Chondrocyte (in vitro differentiated cells): ENCODE measurements around the gene PARVB. TPM values are rescaled to one million over a fixed set of nuclear protein-coding genes. Genes with fewer than 3 reads are reported as not detected.

ENCODE experiments used
- DNase-seq: peaks from one replicate; pipeline ENCODE4 v3.0.0; 2021; ENCODE audit warnings: mixed read lengths, low spot score
- H3K27ac Mint-ChIP-seq: one replicate; pipeline ENCODE4 v1.8.0; 2021; ENCODE audit warnings: mild to moderate bottlenecking, moderate library complexity, mixed read lengths; ENCODE audit not compliant: unreplicated experiment
- H3K27me3 Mint-ChIP-seq: 2 replicates; pipeline ENCODE4 v1.8.0; 2021; ENCODE audit warnings: low read depth, mixed read lengths
- H3K36me3 Mint-ChIP-seq: 2 replicates; pipeline ENCODE4 v1.8.0; 2021; ENCODE audit warnings: low read depth, mixed read lengths
- H3K4me1 Mint-ChIP-seq: 2 replicates; pipeline ENCODE4 v1.8.0; 2021; ENCODE audit warnings: low read depth, mild to moderate bottlenecking, mixed read lengths
- H3K4me3 Mint-ChIP-seq: one replicate; pipeline ENCODE4 v1.8.0; 2021; ENCODE audit warnings: mild to moderate bottlenecking, moderate library complexity, mixed read lengths; ENCODE audit not compliant: unreplicated experiment
- H3K9me3 Mint-ChIP-seq: 2 replicates; pipeline ENCODE4 v1.8.0; 2021; ENCODE audit warnings: low read depth, mixed read lengths
- total RNA-seq: library from RNA; stranded (reverse); gene quantifications from 3 replicates; pipeline ENCODE4 v1.2.1, GENCODE V29; 2021
- TF ChIP-seq, protein P1 (sequence below): fragments of 200-600 bp; sonication (generic); IDR thresholded peaks from 2 replicates; pipeline ENCODE4 v1.5.0; 2021; ENCODE audit warnings: antibody characterized with exemption, mild to moderate bottlenecking, moderate library complexity

Gene PARVB
- total RNA-seq, 1 donor from 2014 or later: 33.6 TPM

DNA sequence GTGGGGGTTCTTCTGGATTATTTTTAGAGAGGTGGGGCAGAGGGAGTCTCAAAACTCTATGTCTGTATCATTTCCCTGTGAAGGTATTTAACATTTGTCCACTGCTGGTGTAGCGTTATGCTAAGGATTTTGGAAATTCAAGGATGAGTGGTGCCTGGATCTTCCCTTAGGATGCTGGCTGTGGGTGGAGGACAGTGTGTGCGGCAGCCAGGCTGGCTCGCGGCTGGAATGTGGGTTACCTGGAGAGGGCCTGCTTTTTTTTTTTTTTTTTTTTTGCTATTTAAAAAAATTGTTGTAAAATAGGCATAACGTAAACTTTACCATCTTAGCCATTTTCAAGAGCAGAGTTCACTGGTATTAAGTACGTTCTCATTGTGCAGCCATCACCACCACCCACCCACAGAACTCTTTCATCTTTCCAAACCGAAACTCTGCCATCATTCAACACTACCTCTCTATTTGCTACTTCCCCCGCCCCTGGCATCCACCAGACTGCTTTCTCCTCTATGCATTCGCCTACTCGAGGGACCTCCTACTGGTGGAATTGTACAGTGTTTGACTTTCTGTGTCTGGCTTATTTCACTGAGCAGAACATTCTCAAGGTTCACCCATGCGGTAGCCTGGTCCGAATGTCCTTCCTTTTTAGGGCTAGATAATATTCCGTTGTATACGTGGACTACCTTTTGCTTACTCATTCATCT lies 67.1 kb downstream of the PARVB start:
- Mint-ChIP-seq H3K36me3 (peaks cover 4% of the 10 kb centered on the region), H3K4me1 (peaks cover 46% of the 10 kb centered on the region), H3K4me3 (no peak overlapping the region), H3K27me3 (no peaks in the 10 kb centered on the region), H3K9me3 (no peaks in the 10 kb centered on the region), H3K27ac (peak overlapping the region; percentile 89)
- DNase-seq: peak; percentile 47
- TF ChIP-seq, protein P1, sequence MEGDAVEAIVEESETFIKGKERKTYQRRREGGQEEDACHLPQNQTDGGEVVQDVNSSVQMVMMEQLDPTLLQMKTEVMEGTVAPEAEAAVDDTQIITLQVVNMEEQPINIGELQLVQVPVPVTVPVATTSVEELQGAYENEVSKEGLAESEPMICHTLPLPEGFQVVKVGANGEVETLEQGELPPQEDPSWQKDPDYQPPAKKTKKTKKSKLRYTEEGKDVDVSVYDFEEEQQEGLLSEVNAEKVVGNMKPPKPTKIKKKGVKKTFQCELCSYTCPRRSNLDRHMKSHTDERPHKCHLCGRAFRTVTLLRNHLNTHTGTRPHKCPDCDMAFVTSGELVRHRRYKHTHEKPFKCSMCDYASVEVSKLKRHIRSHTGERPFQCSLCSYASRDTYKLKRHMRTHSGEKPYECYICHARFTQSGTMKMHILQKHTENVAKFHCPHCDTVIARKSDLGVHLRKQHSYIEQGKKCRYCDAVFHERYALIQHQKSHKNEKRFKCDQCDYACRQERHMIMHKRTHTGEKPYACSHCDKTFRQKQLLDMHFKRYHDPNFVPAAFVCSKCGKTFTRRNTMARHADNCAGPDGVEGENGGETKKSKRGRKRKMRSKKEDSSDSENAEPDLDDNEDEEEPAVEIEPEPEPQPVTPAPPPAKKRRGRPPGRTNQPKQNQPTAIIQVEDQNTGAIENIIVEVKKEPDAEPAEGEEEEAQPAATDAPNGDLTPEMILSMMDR: peak; percentile 72

DNA sequence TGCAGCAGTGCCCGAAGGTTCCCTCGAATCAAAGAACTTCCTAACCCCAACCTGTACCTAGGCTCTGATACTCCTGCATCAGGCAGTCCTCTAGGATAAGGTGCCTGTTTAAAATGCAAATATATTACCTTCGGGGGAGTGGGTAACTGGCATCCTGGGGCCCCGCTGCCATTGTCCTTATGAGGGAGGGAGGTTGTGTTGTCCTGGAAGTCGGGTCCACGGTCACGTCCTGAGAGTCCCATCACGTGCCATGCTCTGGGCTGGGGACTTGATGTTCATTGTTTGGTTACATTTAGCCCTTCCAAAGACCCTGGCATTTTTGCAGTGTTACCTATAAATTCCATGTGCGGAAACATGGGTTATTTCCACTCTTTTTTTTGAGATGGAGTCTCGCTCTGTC lies 67.6 kb downstream of the PARVB start:
- peaks cover 41% of the 10 kb centered on the region for H3K4me1 Mint-ChIP-seq
- TF ChIP-seq, protein P1: peak; percentile 5
- no peaks in the 10 kb centered on the region for H3K9me3 Mint-ChIP-seq
- H3K36me3 Mint-ChIP-seq: peaks cover 8% of the 10 kb centered on the region
- H3K27me3 Mint-ChIP-seq: no peaks in the 10 kb centered on the region
- H3K4me3 Mint-ChIP-seq: no peak overlapping the region
- peak overlapping the region; percentile 6 for H3K27ac Mint-ChIP-seq
- peak; percentile 20 for DNase-seq

DNA sequence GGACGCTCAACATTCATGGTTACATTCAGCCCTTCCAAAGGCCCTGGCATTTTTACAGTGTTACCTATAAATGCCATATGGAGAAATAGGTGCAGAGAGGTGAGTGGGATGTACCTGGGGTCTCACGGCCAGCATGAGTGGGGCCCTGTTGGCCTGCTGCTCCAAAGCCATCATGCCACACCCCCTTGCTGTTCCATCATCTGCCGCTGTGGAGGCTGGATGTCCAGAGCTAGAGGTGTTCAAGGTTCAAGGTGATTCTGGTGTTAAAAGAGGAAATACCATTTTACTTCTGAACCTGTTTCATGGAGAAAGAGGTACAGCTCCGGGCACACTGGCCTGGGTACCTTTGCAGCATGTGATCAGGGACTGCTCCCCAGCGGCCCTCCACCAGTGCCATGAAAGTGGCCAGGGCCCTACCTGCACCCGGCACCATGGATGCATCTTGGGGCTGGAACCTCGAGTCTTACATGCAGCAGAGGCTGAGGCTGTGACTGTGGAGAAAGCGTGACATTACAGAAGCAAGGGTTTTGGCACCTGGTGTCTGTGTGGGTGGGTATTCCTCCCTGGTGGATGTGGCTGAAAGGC lies 68.6 kb downstream of the PARVB start:
- TF ChIP-seq, protein P1: no peak
- H3K4me1 Mint-ChIP-seq: peaks cover 33% of the 10 kb centered on the region
- H3K9me3 Mint-ChIP-seq: no peaks in the 10 kb centered on the region
- no peaks in the 10 kb centered on the region for H3K27me3 Mint-ChIP-seq
- H3K4me3 Mint-ChIP-seq: no peak overlapping the region
- H3K36me3 Mint-ChIP-seq: peaks cover 8% of the 10 kb centered on the region
- DNase-seq: peak; percentile 60
- no peak overlapping the region for H3K27ac Mint-ChIP-seq

DNA sequence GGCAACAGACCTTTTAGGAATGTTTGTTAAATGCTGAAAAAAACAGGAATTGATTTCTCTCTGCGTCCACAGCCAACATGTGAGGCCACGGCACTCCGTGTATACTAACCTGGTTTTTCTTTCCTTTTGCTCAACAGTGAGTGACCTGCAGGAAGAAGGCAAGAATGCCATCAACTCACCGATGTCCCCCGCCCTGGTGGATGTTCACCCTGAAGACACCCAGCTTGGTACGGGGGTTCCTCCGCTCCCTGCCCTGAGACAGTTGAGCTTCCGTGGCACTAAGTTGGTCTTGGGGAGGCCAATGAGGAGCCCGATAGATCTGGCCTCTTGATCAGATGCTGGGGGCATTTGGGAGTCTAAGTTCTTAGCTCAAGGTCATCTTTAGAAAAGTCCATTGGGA lies 69.7 kb downstream of the PARVB start:
- peaks cover 24% of the 10 kb centered on the region for H3K4me1 Mint-ChIP-seq
- peak; percentile 57 for DNase-seq
- no peaks in the 10 kb centered on the region for H3K9me3 Mint-ChIP-seq
- H3K27ac Mint-ChIP-seq: no peak overlapping the region
- TF ChIP-seq, protein P1: no peak
- H3K4me3 Mint-ChIP-seq: no peak overlapping the region
- no peaks in the 10 kb centered on the region for H3K27me3 Mint-ChIP-seq
- peaks cover 8% of the 10 kb centered on the region for H3K36me3 Mint-ChIP-seq

DNA sequence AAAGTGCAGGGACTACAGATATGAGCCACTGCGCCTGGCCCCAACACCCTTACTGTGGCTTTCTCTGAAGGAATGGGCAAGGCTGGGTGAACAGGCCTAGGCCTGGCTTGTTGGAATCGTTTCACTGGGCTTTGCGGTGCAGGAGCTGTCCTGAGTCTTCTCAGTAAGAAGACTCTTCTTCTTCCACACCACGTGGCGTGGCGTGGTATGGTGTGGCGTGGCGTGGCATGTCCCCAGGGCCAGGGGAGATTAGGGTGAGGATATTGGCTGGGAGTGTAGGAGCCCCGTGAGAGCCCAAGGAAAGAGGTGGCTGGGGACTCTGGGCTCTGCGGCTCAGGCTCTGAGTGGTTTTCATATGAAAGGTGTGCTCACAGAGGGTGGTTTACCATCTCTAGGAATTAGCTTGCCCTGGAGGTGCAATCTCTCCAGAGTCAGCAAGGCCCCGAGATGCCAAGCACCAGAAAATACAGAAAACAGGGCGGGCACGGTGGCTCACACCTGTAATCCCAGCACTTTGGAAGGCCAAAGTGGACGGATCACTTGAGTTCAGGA lies 70.7 kb downstream of the PARVB start:
- H3K27ac Mint-ChIP-seq: no peak overlapping the region
- no peak overlapping the region for H3K4me3 Mint-ChIP-seq
- DNase-seq: peak; percentile 77
- H3K4me1 Mint-ChIP-seq: peaks cover 16% of the 10 kb centered on the region
- no peaks in the 10 kb centered on the region for H3K9me3 Mint-ChIP-seq
- peaks cover 8% of the 10 kb centered on the region for H3K36me3 Mint-ChIP-seq
- TF ChIP-seq, protein P1: no peak
- H3K27me3 Mint-ChIP-seq: no peaks in the 10 kb centered on the region
